ENCODE measurements around the gene PLA2G2F. TPM values are rescaled to one million over a fixed set of nuclear protein-coding genes. Genes with fewer than 3 reads are reported as not detected.

PLA2G2F gene
- total and polyA plus RNA-seq, 2 donors (not counting 3 experiments of a cell fraction or from before 2014, with no cell fraction given): not detected

GRCh38 chr1:20147846-20148570 lies 8.9 kb downstream of the PLA2G2F start:
- H3K27ac ChIP-seq (ENCODE audit: insufficient read depth, low read depth, low read length): no peak overlapping the region
- no TSS peak for BruUV-seq (replicated peaks)
- no peaks in the 10 kb centered on the region for H3K27me3 ChIP-seq (ENCODE audit: control insufficient read depth in 2 of 2, insufficient read depth in 2 of 2, low read length in 2 of 2)
- POLR2A ChIA-PET: no interaction called here
- no peaks in the 10 kb centered on the region for H4K20me1 ChIP-seq (replicated peaks; ENCODE audit: control insufficient read depth, extremely low read depth, insufficient read depth, low read length)
- dilution Hi-C loops (cut with MboI; ENCODE audit: extremely low pct_ligation_motif_present, low sequenced_read_pairs): no loop called here
- no peaks in the 10 kb centered on the region for H3K9me1 ChIP-seq (replicated peaks; ENCODE audit: control insufficient read depth, extremely low read depth, insufficient read depth, low read length)
- no peak for DNase-seq (ENCODE audit: low read depth, low spot score)
- TF ChIP-seq POLR2A (IDR thresholded peaks at IDR 0.05; ENCODE audit: low read depth, low read length): no peak
- no peak overlapping the region for H3K9ac ChIP-seq (replicated peaks; ENCODE audit: extremely low read depth, insufficient read depth, low read length)
- H3K4me2 ChIP-seq (ENCODE audit: insufficient read depth, low read length): no peak overlapping the region
- peaks cover 4% of the 10 kb centered on the region for H3K4me1 ChIP-seq (ENCODE audit: control insufficient read depth, extremely low read depth, insufficient read depth, low read length)
- intact Hi-C loops (cut with micrococcal nuclease): no loop called here
- no peak overlapping the region for H2AFZ ChIP-seq (ENCODE audit: low read depth, low read length)
- H3K9me3 ChIP-seq (replicated peaks; ENCODE audit: control insufficient read depth, insufficient read depth, low read length): no peaks in the 10 kb centered on the region
- no peaks in the 10 kb centered on the region for H3K36me3 ChIP-seq (ENCODE audit: control insufficient read depth in 2 of 2, extremely low read depth in 1 of 2, insufficient read depth in 2 of 2, low read length in 2 of 2)
- H3K4me3 ChIP-seq (replicated peaks in 1 of 3; ENCODE audit: insufficient read depth in 1 of 3, low read depth in 1 of 3, low read length in 3 of 3): no peak overlapping the region
- CTCF ChIA-PET: interaction anchor here (1.0 to 2.1 kb wide), 4 partner anchors 46 to 230 kb away, joined by 4 to 10 read pairs (median 5); no protein-coding TSS in a partner anchor
- H3K79me2 ChIP-seq (ENCODE audit: control insufficient read depth, insufficient read depth, low read length): no peaks in the 10 kb centered on the region
- FAIRE-seq: no peak

- Histone ChIP-seq H4K20me1 (replicated peaks; ENCODE audit: control insufficient read depth, extremely low read depth, insufficient read depth, low read length) (no peaks in the 10 kb centered on the region), H3K79me2 (ENCODE audit: control insufficient read depth, insufficient read depth, low read length) (no peaks in the 10 kb centered on the region), H3K4me1 (ENCODE audit: control insufficient read depth, extremely low read depth, insufficient read depth, low read length) (peaks cover 4% of the 10 kb centered on the region), H2AFZ (ENCODE audit: low read depth, low read length) (no peak overlapping the region), H3K36me3 (ENCODE audit: control insufficient read depth in 2 of 2, extremely low read depth in 1 of 2, insufficient read depth in 2 of 2, low read length in 2 of 2) (no peaks in the 10 kb centered on the region), H3K9me3 (replicated peaks; ENCODE audit: control insufficient read depth, insufficient read depth, low read length) (no peaks in the 10 kb centered on the region), H3K27me3 (ENCODE audit: control insufficient read depth in 2 of 2, insufficient read depth in 2 of 2, low read length in 2 of 2) (no peaks in the 10 kb centered on the region), H3K9ac (replicated peaks; ENCODE audit: extremely low read depth, insufficient read depth, low read length) (no peak overlapping the region), H3K9me1 (replicated peaks; ENCODE audit: control insufficient read depth, extremely low read depth, insufficient read depth, low read length) (no peaks in the 10 kb centered on the region), H3K27ac (ENCODE audit: insufficient read depth, low read depth, low read length) (no peak overlapping the region), H3K4me3 (replicated peaks in 1 of 3; ENCODE audit: insufficient read depth in 1 of 3, low read depth in 1 of 3, low read length in 3 of 3) (no peak overlapping the region), H3K4me2 (ENCODE audit: insufficient read depth, low read length) (no peak overlapping the region)
- CTCF ChIA-PET: interaction anchor here (1.0 to 2.1 kb wide), 2 partner anchors 47 kb away, joined by 5 to 10 read pairs; no protein-coding TSS in a partner anchor
- intact Hi-C loops (cut with micrococcal nuclease): no loop called here
- dilution Hi-C loops (cut with MboI; ENCODE audit: extremely low pct_ligation_motif_present, low sequenced_read_pairs): no loop called here
- DNase-seq (ENCODE audit: low read depth, low spot score): no peak
- no peak for FAIRE-seq
- no TSS peak for BruUV-seq (replicated peaks)
- POLR2A ChIA-PET: no interaction called here
- no peak for TF ChIP-seq GATA2 (IDR thresholded peaks at IDR 0.05; ENCODE audit: insufficient read depth, insufficient read length, low read depth, low read length)
- TF ChIP-seq MYC (IDR thresholded peaks at IDR 0.05; ENCODE audit: low read depth, low read length): no peak
- TF ChIP-seq POLR2A (IDR thresholded peaks at IDR 0.05; ENCODE audit: low read depth, low read length): no peak
- TF ChIP-seq JUN (IDR thresholded peaks at IDR 0.05; ENCODE audit: borderline replicate concordance, insufficient read depth, insufficient read length, low read depth): no peak
- TF ChIP-seq POLR2AphosphoS5 (IDR thresholded peaks at IDR 0.05; ENCODE audit: insufficient read depth, low read depth, low read length): no peak
- no peak for TF ChIP-seq FOS (IDR thresholded peaks at IDR 0.05; ENCODE audit: borderline replicate concordance, insufficient read depth, low read length)
- TF ChIP-seq EZH2 (IDR thresholded peaks at IDR 0.05; ENCODE audit: borderline replicate concordance, low read depth, low read length, severe bottlenecking): no peak
- TF ChIP-seq, protein P1, sequence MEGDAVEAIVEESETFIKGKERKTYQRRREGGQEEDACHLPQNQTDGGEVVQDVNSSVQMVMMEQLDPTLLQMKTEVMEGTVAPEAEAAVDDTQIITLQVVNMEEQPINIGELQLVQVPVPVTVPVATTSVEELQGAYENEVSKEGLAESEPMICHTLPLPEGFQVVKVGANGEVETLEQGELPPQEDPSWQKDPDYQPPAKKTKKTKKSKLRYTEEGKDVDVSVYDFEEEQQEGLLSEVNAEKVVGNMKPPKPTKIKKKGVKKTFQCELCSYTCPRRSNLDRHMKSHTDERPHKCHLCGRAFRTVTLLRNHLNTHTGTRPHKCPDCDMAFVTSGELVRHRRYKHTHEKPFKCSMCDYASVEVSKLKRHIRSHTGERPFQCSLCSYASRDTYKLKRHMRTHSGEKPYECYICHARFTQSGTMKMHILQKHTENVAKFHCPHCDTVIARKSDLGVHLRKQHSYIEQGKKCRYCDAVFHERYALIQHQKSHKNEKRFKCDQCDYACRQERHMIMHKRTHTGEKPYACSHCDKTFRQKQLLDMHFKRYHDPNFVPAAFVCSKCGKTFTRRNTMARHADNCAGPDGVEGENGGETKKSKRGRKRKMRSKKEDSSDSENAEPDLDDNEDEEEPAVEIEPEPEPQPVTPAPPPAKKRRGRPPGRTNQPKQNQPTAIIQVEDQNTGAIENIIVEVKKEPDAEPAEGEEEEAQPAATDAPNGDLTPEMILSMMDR (IDR thresholded peaks at IDR 0.05; ENCODE audit: extremely low read depth in 1 of 2, insufficient read depth in 1 of 2, low read depth in 1 of 2, low read length in 2 of 2): no peak
- TF ChIP-seq MAX (IDR thresholded peaks at IDR 0.05; ENCODE audit: insufficient read depth, insufficient read length): no peak
These were observed 9.7 kb downstream of the PLA2G2F start for GRCh38 chr1:20148571-20149500.

All from endothelial cell of umbilical vein (primary cell).